GM12801 (cell line): ENCODE measurements around the gene PLCG1.

ENCODE experiments used
- TF ChIP-seq, protein P1 (sequence below): IDR thresholded peaks from one replicate; pipeline ENCODE4 v1.5.1; 2011; ENCODE audit warnings: control low read depth; ENCODE audit not compliant: insufficient read length; ENCODE audit errors: extremely low read depth

PLCG1 gene

GRCh38 chr20:41183391-41183790, 46.0 kb downstream of the PLCG1 start:
- TF ChIP-seq, protein P1, sequence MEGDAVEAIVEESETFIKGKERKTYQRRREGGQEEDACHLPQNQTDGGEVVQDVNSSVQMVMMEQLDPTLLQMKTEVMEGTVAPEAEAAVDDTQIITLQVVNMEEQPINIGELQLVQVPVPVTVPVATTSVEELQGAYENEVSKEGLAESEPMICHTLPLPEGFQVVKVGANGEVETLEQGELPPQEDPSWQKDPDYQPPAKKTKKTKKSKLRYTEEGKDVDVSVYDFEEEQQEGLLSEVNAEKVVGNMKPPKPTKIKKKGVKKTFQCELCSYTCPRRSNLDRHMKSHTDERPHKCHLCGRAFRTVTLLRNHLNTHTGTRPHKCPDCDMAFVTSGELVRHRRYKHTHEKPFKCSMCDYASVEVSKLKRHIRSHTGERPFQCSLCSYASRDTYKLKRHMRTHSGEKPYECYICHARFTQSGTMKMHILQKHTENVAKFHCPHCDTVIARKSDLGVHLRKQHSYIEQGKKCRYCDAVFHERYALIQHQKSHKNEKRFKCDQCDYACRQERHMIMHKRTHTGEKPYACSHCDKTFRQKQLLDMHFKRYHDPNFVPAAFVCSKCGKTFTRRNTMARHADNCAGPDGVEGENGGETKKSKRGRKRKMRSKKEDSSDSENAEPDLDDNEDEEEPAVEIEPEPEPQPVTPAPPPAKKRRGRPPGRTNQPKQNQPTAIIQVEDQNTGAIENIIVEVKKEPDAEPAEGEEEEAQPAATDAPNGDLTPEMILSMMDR = no peak

DNA sequence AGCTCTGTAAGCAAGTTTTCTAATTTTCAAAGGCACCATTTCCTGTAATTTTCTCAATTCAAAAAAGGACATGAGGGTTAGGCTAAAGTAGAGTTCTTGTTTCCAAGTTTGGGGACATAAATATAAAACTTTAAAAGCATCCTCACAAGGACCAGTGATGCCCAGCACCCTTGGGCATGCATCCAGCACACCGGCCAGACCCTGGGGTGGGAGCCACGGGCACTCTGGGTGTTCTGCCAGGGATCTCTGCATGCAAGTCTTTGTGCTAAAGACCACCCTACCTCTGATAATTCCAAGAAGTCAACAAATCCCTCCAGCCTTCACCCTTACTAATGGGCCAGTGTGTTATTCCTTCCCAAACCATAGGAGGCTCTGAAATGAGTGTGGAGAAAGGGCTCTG, 46.5 kb downstream of the PLCG1 start:
- TF ChIP-seq, protein P1 = no peak

DNA sequence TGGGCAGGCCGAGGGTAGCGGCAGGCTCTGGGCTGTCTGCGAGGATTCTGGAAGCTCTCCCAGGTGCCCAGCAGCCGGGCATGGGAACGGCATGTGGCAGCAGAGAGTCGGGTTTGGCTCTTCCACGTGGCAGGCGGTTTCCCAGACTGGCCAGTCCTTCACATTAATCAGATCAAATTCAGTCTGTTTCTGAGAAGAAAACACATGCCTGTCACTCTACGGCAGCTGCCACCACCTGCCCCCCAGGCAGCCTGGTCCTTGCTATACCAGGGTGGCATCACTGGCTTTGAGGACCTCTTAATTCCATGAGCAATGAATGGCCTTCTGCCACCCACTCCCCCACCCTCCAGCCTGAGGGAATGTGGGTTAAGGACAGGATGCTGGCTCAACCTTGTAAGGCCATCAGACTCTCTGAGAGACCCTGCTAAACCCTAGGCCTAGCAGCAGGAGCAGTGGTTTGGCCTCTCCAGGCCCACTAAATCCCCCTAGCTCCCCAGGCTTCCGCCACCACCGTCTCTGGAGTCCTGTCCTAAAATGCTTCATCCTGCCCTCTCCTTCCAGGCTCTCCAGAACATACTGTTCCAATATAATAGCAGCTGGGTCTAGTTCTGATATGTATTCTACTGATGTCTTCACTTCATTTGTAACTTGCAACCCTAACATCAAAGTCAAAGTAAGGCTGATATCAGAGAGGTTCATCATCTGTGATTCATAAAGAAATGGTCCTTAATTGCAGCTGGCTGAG, 47.8 kb downstream of the PLCG1 start:
- TF ChIP-seq, protein P1 = no peak

GRCh38 chr20:41187668-41188067, 50.3 kb downstream of the PLCG1 start:
- TF ChIP-seq, protein P1 = no peak

GRCh38 chr20:41191562-41192500, 54.5 kb downstream of the PLCG1 start:
- TF ChIP-seq, protein P1 = no peak

DNA sequence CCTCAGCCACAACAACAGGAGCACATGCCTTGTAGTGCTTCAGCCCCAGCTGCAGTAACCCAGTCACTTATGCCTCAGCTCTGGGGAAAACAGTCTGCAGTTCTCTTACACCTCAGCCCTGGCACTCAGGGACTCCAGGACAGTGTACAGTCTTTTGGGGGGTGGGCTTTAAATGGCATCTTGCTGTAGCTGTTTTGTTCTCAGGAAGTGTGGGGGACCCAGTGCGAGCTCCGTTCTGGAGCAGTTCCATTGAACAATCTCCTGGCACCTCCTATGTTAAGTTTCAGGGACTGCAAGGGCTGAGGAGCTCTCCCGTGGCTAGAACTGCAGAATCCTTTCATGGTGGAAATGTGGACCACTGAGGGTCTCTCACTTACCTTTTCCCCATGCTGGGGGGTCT, 55.2 kb downstream of the PLCG1 start:
- TF ChIP-seq, protein P1 = no peak

GRCh38 chr20:41196653-41197225, 59.4 kb downstream of the PLCG1 start:
- TF ChIP-seq, protein P1 = no peak
